ENCODE results near the gene GPX4. TPM values are rescaled to one million over a fixed set of nuclear protein-coding genes. Genes with fewer than 3 reads are reported as not detected.
"Not testable (repeated sequence)": the region's sequence is repeated elsewhere in the genome, so short reads cannot be mapped to it uniquely, and the experiment has no call there.

GPX4 gene
- total RNA-seq, 1 donor from 2014 or later, result 213 TPM

DNA sequence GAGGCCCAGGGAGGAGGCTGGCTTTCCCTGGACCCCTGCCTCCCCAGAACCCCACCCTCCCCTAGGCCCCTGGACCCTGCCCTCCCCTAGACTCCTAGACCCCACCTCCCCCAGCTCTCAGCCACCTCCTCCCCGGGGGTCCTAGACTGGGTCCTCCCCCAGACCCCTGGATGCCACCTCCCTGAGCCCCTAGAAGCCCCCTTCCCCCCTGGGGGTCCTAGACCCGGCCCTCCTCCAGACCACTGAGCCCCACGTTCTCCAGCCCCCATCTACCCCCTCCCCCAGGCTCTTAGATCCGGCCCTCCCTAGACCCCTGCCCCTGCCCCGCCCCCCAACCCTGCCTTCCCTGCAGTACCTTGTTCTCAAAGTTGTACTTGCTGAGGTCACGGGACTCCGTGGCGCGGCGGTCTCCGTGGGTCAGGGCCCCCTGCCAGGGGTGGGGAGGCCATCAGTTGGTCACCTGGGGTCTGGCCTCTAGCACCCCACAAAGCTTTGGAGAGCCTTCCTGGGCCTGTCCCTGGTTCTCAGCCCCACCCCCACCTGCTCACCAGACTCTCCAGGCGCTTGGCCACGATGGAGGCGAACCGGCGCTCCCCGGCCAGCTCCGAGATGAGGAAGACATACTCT, 8.0 kb downstream of the GPX4 start:
- intact Hi-C loops (cut with micrococcal nuclease), result loop anchor here (2.0 to 5.0 kb wide), 2 partner anchors 21 to 81 kb away; no protein-coding TSS in a partner anchor

DNA sequence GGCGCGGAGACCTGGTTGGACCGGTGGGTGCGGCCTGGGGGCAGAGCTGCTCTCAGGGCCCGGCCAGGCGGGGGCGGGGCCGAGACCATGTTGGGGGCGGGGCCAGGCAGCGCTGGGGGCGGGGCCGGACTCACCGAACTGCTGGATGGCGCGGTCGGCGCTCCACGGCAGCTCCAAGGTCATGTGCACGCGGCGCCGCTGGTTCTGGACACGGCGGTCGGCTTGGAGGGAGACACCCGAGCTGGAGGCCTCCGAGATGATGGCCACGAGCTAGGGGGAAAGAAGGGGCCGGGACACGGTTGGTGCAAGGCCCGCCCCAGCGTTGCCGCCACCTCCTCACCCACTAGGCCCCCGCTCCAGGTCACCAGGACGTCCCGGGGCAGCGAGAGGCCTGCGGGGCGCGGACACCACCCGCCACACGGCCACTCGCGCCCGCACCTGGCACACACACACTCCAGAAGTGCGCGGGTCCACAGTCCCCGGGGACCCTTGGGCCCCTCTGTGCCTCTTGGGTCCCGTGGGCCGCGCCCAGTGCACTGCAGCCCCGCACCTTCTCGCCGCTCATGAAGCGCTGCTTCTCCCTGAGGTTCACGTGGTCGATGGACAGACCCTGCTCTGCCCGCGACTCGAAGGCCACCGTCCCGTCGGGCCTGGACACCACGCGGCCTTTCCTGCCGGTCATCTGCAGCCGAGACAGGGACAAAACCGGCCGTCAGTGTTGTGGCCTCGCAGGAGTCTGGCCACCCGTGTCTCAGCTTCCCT, 8.7 kb downstream of the GPX4 start:
- peaks cover 7% of the 10 kb centered on the region for H3K4me1 Mint-ChIP-seq
- CTCF ChIA-PET, result interaction anchor here (1.0 to 2.3 kb wide), 9 partner anchors 11 to 128 kb away, joined by 3 to 24 read pairs (median 5); partner anchors contain the start of gene ATP5F1D
- H3K9me3 Mint-ChIP-seq, result no peaks in the 10 kb centered on the region
- no peak overlapping the region for H3K27ac Mint-ChIP-seq
- H3K4me3 Mint-ChIP-seq, result no peak overlapping the region
- TF ChIP-seq, protein P1, sequence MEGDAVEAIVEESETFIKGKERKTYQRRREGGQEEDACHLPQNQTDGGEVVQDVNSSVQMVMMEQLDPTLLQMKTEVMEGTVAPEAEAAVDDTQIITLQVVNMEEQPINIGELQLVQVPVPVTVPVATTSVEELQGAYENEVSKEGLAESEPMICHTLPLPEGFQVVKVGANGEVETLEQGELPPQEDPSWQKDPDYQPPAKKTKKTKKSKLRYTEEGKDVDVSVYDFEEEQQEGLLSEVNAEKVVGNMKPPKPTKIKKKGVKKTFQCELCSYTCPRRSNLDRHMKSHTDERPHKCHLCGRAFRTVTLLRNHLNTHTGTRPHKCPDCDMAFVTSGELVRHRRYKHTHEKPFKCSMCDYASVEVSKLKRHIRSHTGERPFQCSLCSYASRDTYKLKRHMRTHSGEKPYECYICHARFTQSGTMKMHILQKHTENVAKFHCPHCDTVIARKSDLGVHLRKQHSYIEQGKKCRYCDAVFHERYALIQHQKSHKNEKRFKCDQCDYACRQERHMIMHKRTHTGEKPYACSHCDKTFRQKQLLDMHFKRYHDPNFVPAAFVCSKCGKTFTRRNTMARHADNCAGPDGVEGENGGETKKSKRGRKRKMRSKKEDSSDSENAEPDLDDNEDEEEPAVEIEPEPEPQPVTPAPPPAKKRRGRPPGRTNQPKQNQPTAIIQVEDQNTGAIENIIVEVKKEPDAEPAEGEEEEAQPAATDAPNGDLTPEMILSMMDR (IDR thresholded peaks at IDR 0.05), result no peak
- intact Hi-C loops (cut with micrococcal nuclease), result loop anchor here (1.0 to 5.0 kb wide), 3 partner anchors 20 to 128 kb away; no protein-coding TSS in a partner anchor
- H3K36me3 Mint-ChIP-seq (ENCODE audit: low read depth), result peaks cover 25% of the 10 kb centered on the region
- no peak for DNase-seq
- ATAC-seq (ENCODE audit: low read depth), result no peak
- no peaks in the 10 kb centered on the region for H3K27me3 Mint-ChIP-seq
- POLR2A ChIA-PET, result interaction anchor here (0.6 to 1.7 kb wide), 11 partner anchors 8 to 157 kb away, joined by 3 to 7 read pairs (median 5); partner anchors contain the start of genes CIRBP and GPX4

More for the DNA sequence above, 8.0 kb downstream of the GPX4 start:
- CTCF ChIA-PET, result interaction anchor here (2.3 kb wide), 1 partner anchor 129 kb away, joined by 10 read pairs; the partner anchor contains the start of gene ATP5F1D
- ATAC-seq (ENCODE audit: low read depth) (no peak), DNase-seq (no peak)
- peaks cover 27% of the 10 kb centered on the region for H3K36me3 Mint-ChIP-seq (ENCODE audit: low read depth)
- H3K27me3 Mint-ChIP-seq, result no peaks in the 10 kb centered on the region
- no peak overlapping the region for H3K4me3 Mint-ChIP-seq
- H3K9me3 Mint-ChIP-seq, result no peaks in the 10 kb centered on the region
- POLR2A ChIA-PET, result interaction anchor here (0.6 to 1.7 kb wide), 6 partner anchors 15 to 316 kb away, joined by 3 to 5 read pairs (median 3); no protein-coding TSS in a partner anchor
- H3K27ac Mint-ChIP-seq, result no peak overlapping the region
- peaks cover 14% of the 10 kb centered on the region for H3K4me1 Mint-ChIP-seq
- TF ChIP-seq, protein P1 (IDR thresholded peaks at IDR 0.05), result no peak

DNA sequence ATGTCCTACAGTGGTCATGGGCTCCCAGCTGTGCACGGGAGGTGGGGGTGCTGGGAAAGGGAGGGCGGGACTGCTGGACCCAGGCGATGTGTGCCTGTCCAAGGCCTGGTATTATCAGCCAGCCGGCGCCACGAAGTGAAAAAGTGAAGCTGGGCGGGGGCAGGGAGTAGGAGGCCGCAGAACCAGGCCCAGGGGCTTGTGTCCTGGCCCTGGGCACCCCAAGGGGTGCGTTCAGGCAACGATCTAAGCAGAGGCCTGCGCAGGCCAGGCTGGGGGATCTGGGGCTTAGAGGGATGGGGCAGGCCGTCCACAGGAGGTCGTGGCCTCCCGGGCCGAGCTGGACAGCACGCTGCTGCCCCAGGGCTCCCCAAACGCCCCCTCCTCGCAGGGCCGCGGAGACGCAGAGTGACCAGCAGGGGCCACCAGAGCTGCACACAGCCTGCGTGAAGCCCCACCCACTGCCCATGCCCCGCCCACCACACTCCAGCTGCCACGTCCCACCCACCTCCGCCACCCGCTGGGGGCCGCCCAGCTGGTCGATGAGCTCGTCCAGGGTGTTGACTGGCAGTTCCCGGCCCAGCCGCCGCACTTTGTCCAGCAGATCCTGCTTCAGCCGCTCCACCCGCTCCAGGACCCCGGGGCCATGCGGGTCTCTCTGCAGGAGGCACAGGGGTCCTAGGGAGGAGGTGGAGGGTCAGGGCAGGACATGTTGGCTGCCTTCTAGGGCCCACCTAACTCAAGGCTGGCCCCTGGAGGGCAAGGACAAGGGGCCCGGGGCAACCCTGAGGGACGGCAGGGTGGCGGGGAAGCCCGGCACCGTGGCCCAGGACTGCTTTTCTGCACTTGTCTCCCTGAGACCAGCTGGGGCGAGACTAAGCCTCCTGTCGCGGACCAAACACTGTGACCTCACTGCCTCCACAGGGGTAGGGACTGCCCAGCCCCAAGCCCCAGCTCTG, 9.5 kb downstream of the GPX4 start:
- DNase-seq (peak; percentile 84), ATAC-seq (ENCODE audit: low read depth) (peak; percentile 95)
- Mint-ChIP-seq H3K27ac (peak overlapping the region; percentile 41), H3K9me3 (no peaks in the 10 kb centered on the region), H3K36me3 (ENCODE audit: low read depth) (peaks cover 28% of the 10 kb centered on the region), H3K4me3 (no peak overlapping the region), H3K27me3 (no peaks in the 10 kb centered on the region), H3K4me1 (peaks cover 5% of the 10 kb centered on the region)
- ChIA-PET POLR2A (interaction anchor here (0.5 to 1.7 kb wide), 18 partner anchors 9 to 156 kb away, joined by 3 to 13 read pairs (median 5); partner anchors contain the start of genes CIRBP and GPX4), CTCF (interaction anchor here (0.6 to 2.3 kb wide), 17 partner anchors 10 to 129 kb away, joined by 3 to 24 read pairs (median 5); partner anchors contain the start of genes ATP5F1D, SBNO2 and WDR18)
- intact Hi-C loops (cut with micrococcal nuclease), result loop anchor here (1.0 to 5.0 kb wide), 3 partner anchors 19 to 127 kb away; no protein-coding TSS in a partner anchor
- TF ChIP-seq, protein P1 (IDR thresholded peaks at IDR 0.05), result no peak

DNA sequence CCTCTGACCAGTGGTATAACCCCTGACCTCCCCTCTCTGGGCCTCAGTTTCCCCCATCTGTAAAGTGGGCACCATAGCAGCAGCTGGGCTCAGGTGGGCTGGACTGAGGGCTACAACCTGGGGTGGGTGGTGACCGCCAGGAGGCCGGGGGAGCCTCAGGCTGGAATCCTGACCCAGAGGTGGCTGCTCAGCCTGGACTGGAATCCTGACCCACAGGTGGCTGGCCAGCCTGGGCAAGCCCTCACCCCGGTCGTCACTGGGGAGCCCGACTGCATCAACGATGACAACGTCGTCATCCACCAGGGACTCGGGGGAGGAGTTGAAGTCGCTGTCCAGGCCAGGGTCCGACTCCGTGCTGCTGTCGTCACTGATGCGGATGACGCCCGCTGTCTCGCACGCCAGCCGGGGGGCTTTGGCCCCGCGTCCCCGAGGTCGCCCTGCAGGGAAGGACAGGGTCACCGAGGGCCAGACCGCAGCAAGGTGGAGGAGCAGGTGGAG, 10.2 kb downstream of the GPX4 start:
- ChIA-PET CTCF (interaction anchor here (0.6 to 2.3 kb wide), 16 partner anchors 10 to 130 kb away, joined by 3 to 24 read pairs (median 5); partner anchors contain the start of genes ATP5F1D, SBNO2 and WDR18), POLR2A (interaction anchor here (0.5 to 1.6 kb wide), 13 partner anchors 10 to 155 kb away, joined by 3 to 13 read pairs (median 5); partner anchors contain the start of genes CIRBP and GPX4)
- TF ChIP-seq, protein P1 (IDR thresholded peaks at IDR 0.05), result no peak
- DNase-seq (no peak), ATAC-seq (ENCODE audit: low read depth) (no peak)
- no peak overlapping the region for H3K27ac Mint-ChIP-seq
- intact Hi-C loops (cut with micrococcal nuclease), result loop anchor here (1.0 to 5.0 kb wide), 3 partner anchors 19 to 126 kb away; no protein-coding TSS in a partner anchor
- no peak overlapping the region for H3K4me3 Mint-ChIP-seq
- no peaks in the 10 kb centered on the region for H3K9me3 Mint-ChIP-seq
- peaks cover 34% of the 10 kb centered on the region for H3K36me3 Mint-ChIP-seq (ENCODE audit: low read depth)
- no peaks in the 10 kb centered on the region for H3K27me3 Mint-ChIP-seq
- peaks cover 5% of the 10 kb centered on the region for H3K4me1 Mint-ChIP-seq

DNA sequence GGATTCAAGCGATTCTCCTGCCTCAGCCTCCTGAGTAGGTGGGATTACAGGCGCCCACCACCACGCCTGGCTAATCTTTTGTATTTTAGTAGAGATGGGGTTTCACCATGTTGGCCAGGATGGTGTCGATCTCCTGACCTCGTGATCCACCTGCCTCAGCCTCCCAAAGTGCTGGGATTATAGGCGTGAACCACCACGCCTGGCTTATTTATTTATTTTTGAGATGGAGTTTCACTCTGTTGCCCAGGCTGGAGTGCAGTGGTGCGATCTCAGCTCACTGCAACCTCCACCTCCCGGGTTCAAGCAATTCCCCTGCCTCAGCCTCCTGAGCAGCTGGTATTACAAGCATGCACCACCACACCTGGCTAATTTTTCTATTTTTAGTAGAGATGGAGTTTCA, 10.9 kb downstream of the GPX4 start:
- H3K4me1 Mint-ChIP-seq; CTCF ChIA-PET; H3K27ac Mint-ChIP-seq; ATAC-seq (ENCODE audit: low read depth); DNase-seq; POLR2A ChIA-PET; H3K4me3 Mint-ChIP-seq; H3K9me3 Mint-ChIP-seq; H3K27me3 Mint-ChIP-seq: not testable (repeated sequence)
- H3K36me3 Mint-ChIP-seq (ENCODE audit: low read depth), result peaks cover 36% of the 10 kb centered on the region
- intact Hi-C loops (cut with micrococcal nuclease), result loop anchor here (5.0 kb wide), 1 partner anchor 78 kb away; no protein-coding TSS in a partner anchor
